K562 (cell line): ENCODE measurements around the gene GZMM. TPM values are rescaled to one million over a fixed set of nuclear protein-coding genes. Genes with fewer than 3 reads are reported as not detected.
A peak's percentile ranks its signal among the peaks of the same experiment; 100 is the strongest.

Experiments
- DMBX1 ChIP-seq: fragments of 250-450 bp; sonication (Bioruptor Pico); IDR thresholded peaks from 2 replicates; pipeline ENCODE4 v1.8.0; 2022; ENCODE audit warnings: inconsistent platforms, mild to moderate bottlenecking, moderate library complexity, borderline replicate concordance
- EGR1 ChIP-seq: fragments of 450-650 bp; conservative IDR thresholded peaks from 2 replicates; pipeline ENCODE4 v1.6.1; 2017; ENCODE audit warnings: mild to moderate bottlenecking
- ESRRA ChIP-seq: fragments of 450-650 bp; IDR thresholded peaks from 2 replicates; pipeline ENCODE4 v1.6.1; 2014; ENCODE audit warnings: low read depth, mild to moderate bottlenecking, moderate library complexity, borderline replicate concordance
- ETV5 ChIP-seq: sonication (generic); formaldehyde crosslinking; IDR thresholded peaks from 2 replicates; pipeline ENCODE4 v1.4.0; 2020; ENCODE audit warnings: low read depth, mild to moderate bottlenecking, missing genetic modification reagents
- IRF9 ChIP-seq: fragments of 450-650 bp; IDR thresholded peaks from 2 replicates; pipeline ENCODE4 v1.6.1; 2016; ENCODE audit warnings: missing biosample characterization, missing genetic modification characterization
- MAZ ChIP-seq, 2 experiments: fragments of 450-650 bp in 1 of 2; sonication (generic) in 1 of 2; formaldehyde crosslinking; IDR thresholded peaks in 1 of 2; conservative IDR thresholded peaks in 1 of 2; 2 replicates each; pipeline versions ENCODE4 v1.4.0 to v1.5.0; 2020; ENCODE audit warnings: mild to moderate bottlenecking in 1 of 2, missing genetic modification reagents in 1 of 2
- MIER1 ChIP-seq: fragments of 450-650 bp; IDR thresholded peaks from 2 replicates; pipeline ENCODE4 v1.6.1; 2016; ENCODE audit warnings: antibody characterized with exemption, mild to moderate bottlenecking, low read depth
- MYC ChIP-seq, 2 experiments: fragments of 250-450 bp in 1 of 2; sonication (Bioruptor Pico) in 1 of 2; IDR thresholded peaks; 2 replicates each; pipeline versions ENCODE4 v1.5.1 to v1.6.1; 2012 to 2021; ENCODE audit warnings: low read depth in 2 of 2, borderline replicate concordance in 1 of 2, improper control_type of control experiment in 1 of 2, low read length in 1 of 2, mild to moderate bottlenecking in 1 of 2, moderate library complexity in 1 of 2
- NFE2L1 ChIP-seq: fragments of 450-650 bp; IDR thresholded peaks from 2 replicates; pipeline ENCODE4 v1.6.1; 2016; ENCODE audit warnings: missing genetic modification characterization, low read depth, mild to moderate bottlenecking, missing compliant biosample characterization, moderate library complexity, borderline replicate concordance
- NKRF ChIP-seq: fragments of 450-650 bp; IDR thresholded peaks from 2 replicates; pipeline ENCODE4 v1.6.1; 2016; ENCODE audit warnings: borderline replicate concordance
- PHF20 ChIP-seq: fragments of 450-650 bp; IDR thresholded peaks from 2 replicates; pipeline ENCODE4 v1.6.1; 2018; ENCODE audit not compliant: partially characterized antibody
- RAD21 ChIP-seq, 2 experiments: fragments of 250-450 bp in 1 of 2; fragments of 450-650 bp in 1 of 2; sonication (Bioruptor Pico) in 1 of 2; formaldehyde crosslinking in 1 of 2; IDR thresholded peaks in 1 of 2; conservative IDR thresholded peaks in 1 of 2; 2 replicates each; pipeline versions ENCODE4 v1.4.0 to v1.8.0; 2020 to 2022; ENCODE audit warnings: mild to moderate bottlenecking in 2 of 2, moderate library complexity in 1 of 2
- SMARCA5 ChIP-seq: fragments of 450-650 bp; IDR thresholded peaks from 2 replicates; pipeline ENCODE4 v1.6.1; 2016
- SMARCB1 ChIP-seq: IDR thresholded peaks from 2 replicates; pipeline ENCODE4 v1.6.1; 2011; ENCODE audit warnings: improper control_type of control experiment, low read depth; ENCODE audit not compliant: insufficient read length
- SNAPC5 ChIP-seq: fragments of 250-450 bp; sonication (Bioruptor Pico); IDR thresholded peaks from 2 replicates; pipeline ENCODE4 v1.8.0; 2021; ENCODE audit warnings: moderate library complexity, mild to moderate bottlenecking, inconsistent platforms
- SRSF3 ChIP-seq: fragments of 200-400 bp; formaldehyde crosslinking; IDR thresholded peaks from 2 replicates; pipeline ENCODE4 v1.6.1; 2016; ENCODE audit warnings: mild to moderate bottlenecking, low read length, moderate library complexity; ENCODE audit not compliant: insufficient read depth
- TRIM24 ChIP-seq, 2 experiments: fragments of 450-650 bp; IDR thresholded peaks; 2 replicates each; pipeline ENCODE4 v1.6.1; 2016
- TRIM28 ChIP-seq: fragments of 450-650 bp; IDR thresholded peaks from 2 replicates; pipeline ENCODE4 v1.6.1; 2017
- ZEB2 ChIP-seq: fragments of 450-650 bp; IDR thresholded peaks from 2 replicates; pipeline ENCODE4 v1.6.1; 2016
- ZNF280A ChIP-seq: fragments of 450-650 bp; IDR thresholded peaks from 2 replicates; pipeline ENCODE4 v1.6.1; 2018; ENCODE audit warnings: mild to moderate bottlenecking, low read depth; ENCODE audit not compliant: partially characterized antibody
- ZNF384 ChIP-seq: IDR thresholded peaks from 2 replicates; pipeline ENCODE4 v1.6.1; 2012; ENCODE audit warnings: low read depth, low read length, improper control_type of control experiment
- ZNF551 ChIP-seq: fragments of 250-450 bp; sonication (Bioruptor Pico); IDR thresholded peaks from 2 replicates; pipeline ENCODE4 v1.5.0; 2021; ENCODE audit warnings: mild to moderate bottlenecking, moderate library complexity
- ZNF76 ChIP-seq: fragments of 250-450 bp; sonication (Bioruptor Pico); IDR thresholded peaks from 2 replicates; pipeline ENCODE4 v1.4.0; 2020; ENCODE audit warnings: mild to moderate bottlenecking, moderate library complexity, borderline replicate concordance
- polyA plus RNA-seq, 8 experiments: library from polyadenylated mRNA; depleted of rRNA in 4 of 8; stranded (reverse) in 5 of 8; unstranded in 3 of 8; fragments of >200 nt; fragmentation: Nextera tagmentation in 2 of 8; fragmentation: Illumina TruSeq in 1 of 8; extraction: Ambion mirVana in 2 of 8; extraction: Trizol in 1 of 8; gene quantifications; 2 replicates each; pipeline versions ENCODE4 v1.2.1 to v1.2.3, GENCODE V29; 2011 to 2014; ENCODE audit warnings: inconsistent platforms in 1 of 8, missing spikeins in 1 of 8
- total RNA-seq, 7 experiments: library from RNA; depleted of rRNA in 6 of 7; stranded (reverse); fragments of >200 nt in 6 of 7; fragmentation: Illumina TruSeq in 2 of 7; extraction: Trizol in 2 of 7; gene quantifications; 2 replicates each; pipeline versions ENCODE4 v1.2.1 to v1.2.3, GENCODE V29; 2011 to 2021; ENCODE audit warnings: low replicate concordance in 1 of 7

GZMM gene
- total and polyA plus RNA-seq, 9 of the 15 experiments (the other 6 are each of a cell fraction or from before 2014, with no cell fraction given), result 0.08 to 2.6 (median 0.70) TPM; not detected in 2

- TF ChIP-seq ZNF280A (peak; percentile 20), MAZ (CRISPR knock-in tag; conservative IDR thresholded peaks at IDR 0.05 in 1 of 2, IDR thresholded peaks at IDR 0.05 in 1 of 2) (peak; percentile 38 to 48; a peak in 3 of 4 replicates), DMBX1 (CRISPR knock-in tag) (no peak), TRIM24 (IDR thresholded peaks at IDR 0.05) (peak in 1 of 2 experiments; percentile 57; a peak in 1 of 4 replicates), RAD21 (CRISPR knock-in tag; conservative IDR thresholded peaks at IDR 0.05 in 1 of 2, IDR thresholded peaks at IDR 0.05 in 1 of 2) (peak; percentile 26 to 58; a peak in 3 of 4 replicates), SMARCB1 (no peak), SNAPC5 (no peak), SMARCA5 (peak; percentile 79), ZNF384 (no peak), SRSF3 (no peak), ESRRA (peak; percentile 85), EGR1 (peak; percentile 96), TRIM28 (peak; percentile 71; the same call in 1 of the 2 replicates), ZNF551 (no peak), ZEB2 (no peak), ZNF76 (CRISPR knock-in tag) (no peak), MIER1 (peak; percentile 47; the same call in 1 of the 2 replicates), NFE2L1 (no peak), IRF9 (tag) (no peak), PHF20 (peak; percentile 50), ETV5 (CRISPR knock-in tag) (0 out of 2 replicates have a peak, but pooled peaks have one; percentile 35), MYC (IDR thresholded peaks at IDR 0.05; ENCODE audit: low read depth, low read length) (no peak), MYC (CRISPR knock-in tag; IDR thresholded peaks at IDR 0.05; ENCODE audit: borderline replicate concordance, low read depth) (0 out of 2 replicates have a peak, but pooled peaks have one; percentile 44), NKRF (0 out of 2 replicates have a peak, but pooled peaks have one; percentile 47)
Measured at GRCh38 chr19:495402-496111, 48.3 kb upstream of the GZMM start (continued).
